Activated CD8-positive, alpha-beta memory T cell treated with anti-CD3 and anti-CD28 coated beads, Interleukin-2, amount 50 U/mL, for 24 hours (primary cell): Measurements from ENCODE around the gene PDE1C.
"Not testable (repeated sequence)": the region's sequence is repeated elsewhere in the genome, so short reads cannot be mapped to it uniquely, and the experiment has no call there.

ENCODE experiments used
- DNase-seq: peaks from one replicate; pipeline ENCODE4 v3.0.0-alpha.2; 2020; ENCODE audit errors: extremely low read depth

The PDE1C gene

GRCh38 chr7:32043688-32044087 is 26.5 kb downstream of the PDE1C start:
- DNase-seq = no peak

- no peak for DNase-seq
These were observed 27.3 kb downstream of the PDE1C start for GRCh38 chr7:32042900-32043299.

- no peak for DNase-seq
These were observed 31.0 kb downstream of the PDE1C start for GRCh38 chr7:32039000-32039756.

GRCh38 chr7:32037650-32038198 is 32.5 kb downstream of the PDE1C start:
- DNase-seq = no peak

GRCh38 chr7:32036557-32036956 is 33.6 kb downstream of the PDE1C start:
- DNase-seq = no peak

GRCh38 chr7:32034052-32034451 is 36.2 kb downstream of the PDE1C start:
- no peak for DNase-seq

- no peak for DNase-seq
These were observed 37.2 kb downstream of the PDE1C start for GRCh38 chr7:32033006-32033405.

- DNase-seq = no peak
These were observed 38.0 kb downstream of the PDE1C start for GRCh38 chr7:32032211-32032610.

- no peak for DNase-seq
These were observed 39.1 kb downstream of the PDE1C start for GRCh38 chr7:32030904-32031692.

- no peak for DNase-seq
These were observed 44.2 kb downstream of the PDE1C start for GRCh38 chr7:32026083-32026425.

- DNase-seq = no peak
These were observed 44.7 kb downstream of the PDE1C start for GRCh38 chr7:32025381-32026082.

GRCh38 chr7:32023376-32023775 is 46.8 kb downstream of the PDE1C start:
- no peak for DNase-seq

GRCh38 chr7:32022966-32023365 is 47.2 kb downstream of the PDE1C start:
- no peak for DNase-seq

GRCh38 chr7:32020551-32021159 is 49.6 kb downstream of the PDE1C start:
- DNase-seq = no peak

- DNase-seq = no peak
These were observed 51.2 kb downstream of the PDE1C start for GRCh38 chr7:32018845-32019578.

GRCh38 chr7:32015133-32015532 is 55.1 kb downstream of the PDE1C start:
- DNase-seq = no peak

- not testable (repeated sequence) for DNase-seq
These were observed 56.7 kb downstream of the PDE1C start for GRCh38 chr7:32013471-32013870.

GRCh38 chr7:32005577-32005976 is 64.6 kb downstream of the PDE1C start:
- no peak for DNase-seq

GRCh38 chr7:32001948-32002347 is 68.3 kb downstream of the PDE1C start:
- DNase-seq = no peak

- DNase-seq = no peak
These were observed 72.8 kb downstream of the PDE1C start for GRCh38 chr7:31997423-31997822.

- DNase-seq = no peak
These were observed 75.1 kb downstream of the PDE1C start for GRCh38 chr7:31995134-31995533.
